HG03196 (cell line): ENCODE results near the gene DNAJB8.

Experiments
- ATAC-seq: cut with Tn5 transposase; IDR thresholded peaks from one replicate; pipeline ENCODE4 v1.9.1; 2021; ENCODE audit not compliant: unreplicated experiment

DNAJB8 gene

DNA sequence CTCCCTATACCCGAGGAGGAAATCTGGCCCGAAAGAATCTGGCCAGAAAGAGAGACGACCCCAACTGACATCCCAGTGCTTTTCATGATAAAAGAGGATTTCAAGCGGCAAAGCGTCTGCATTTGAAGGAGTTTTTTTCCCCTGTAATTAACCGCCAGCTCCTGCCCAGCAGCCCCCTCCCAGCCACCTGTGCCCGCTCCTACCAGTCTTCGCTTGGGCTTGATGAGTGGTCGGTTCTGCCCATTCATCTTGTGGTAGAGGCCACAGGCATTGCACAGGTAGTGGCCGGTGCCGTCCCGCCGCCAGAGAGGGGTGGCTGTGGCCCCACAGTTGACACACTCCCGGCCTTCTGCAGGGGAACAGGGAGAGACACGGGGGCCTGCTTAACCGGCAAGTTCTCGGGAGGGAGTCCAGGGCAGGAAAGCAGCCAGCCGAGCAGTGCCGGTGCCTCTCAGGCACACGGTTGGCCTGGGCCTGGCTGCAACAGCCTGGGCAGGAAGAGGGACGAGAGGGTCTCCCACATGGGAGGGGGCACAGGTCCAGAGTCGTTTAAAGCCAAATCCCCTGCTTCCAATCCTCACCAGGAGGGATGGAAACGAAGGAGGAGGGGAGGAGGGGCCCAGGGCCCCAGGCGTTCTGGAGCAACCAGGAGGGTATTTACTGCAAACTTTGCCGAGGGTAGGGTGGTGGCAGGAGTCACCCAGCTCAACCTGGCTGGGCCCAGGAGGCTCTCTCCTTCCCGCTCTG, 17.1 kb upstream of the DNAJB8 start:
- ATAC-seq = no peak

DNA sequence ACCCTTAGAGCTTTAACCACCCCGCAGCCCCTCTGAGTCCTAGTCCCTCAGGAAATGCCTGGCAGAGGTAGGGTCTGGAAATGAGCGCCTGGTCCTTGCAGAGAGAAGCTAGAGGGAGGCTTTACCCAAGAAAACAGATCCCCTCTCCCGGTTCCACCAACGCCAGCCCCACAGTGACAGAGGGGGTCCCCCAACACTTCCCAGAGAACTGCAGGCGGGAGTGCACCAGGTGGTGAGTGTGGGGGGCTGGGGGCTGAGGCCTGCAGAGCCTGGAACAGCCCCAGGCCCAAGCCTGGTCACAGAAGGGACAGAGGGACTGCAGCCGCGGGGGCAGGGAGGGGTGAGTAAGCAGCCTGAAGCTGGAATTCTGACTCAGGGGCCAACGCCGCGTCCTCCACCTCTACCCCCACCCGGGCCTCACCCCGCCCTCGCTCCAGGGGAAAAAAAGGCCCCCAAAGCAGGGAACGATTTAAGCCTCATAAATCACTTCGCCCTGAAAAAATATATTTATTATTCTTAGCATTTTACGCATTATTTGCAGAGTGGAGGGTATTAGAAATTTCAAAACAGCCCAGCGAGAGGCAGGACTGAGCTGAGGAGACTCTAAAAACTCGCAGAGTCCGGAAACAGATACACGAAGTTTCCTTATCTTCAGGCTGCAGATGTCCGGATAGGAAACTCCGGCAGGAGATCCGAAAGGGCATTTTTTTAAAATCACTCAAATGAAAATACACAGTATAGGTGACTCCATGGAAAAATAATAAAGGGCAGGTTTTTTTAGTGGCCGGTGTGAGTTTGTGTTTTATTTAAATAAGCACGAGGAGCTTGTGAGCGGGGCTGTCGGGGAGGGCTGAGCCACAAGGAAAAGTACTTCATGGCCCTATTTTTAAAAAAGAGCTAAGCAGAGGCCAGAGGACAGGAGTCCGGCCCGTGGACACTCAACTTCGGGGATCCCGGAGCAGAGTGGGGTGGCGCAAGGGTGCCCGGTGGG, 16.3 kb upstream of the DNAJB8 start:
- ATAC-seq = no peak

DNA sequence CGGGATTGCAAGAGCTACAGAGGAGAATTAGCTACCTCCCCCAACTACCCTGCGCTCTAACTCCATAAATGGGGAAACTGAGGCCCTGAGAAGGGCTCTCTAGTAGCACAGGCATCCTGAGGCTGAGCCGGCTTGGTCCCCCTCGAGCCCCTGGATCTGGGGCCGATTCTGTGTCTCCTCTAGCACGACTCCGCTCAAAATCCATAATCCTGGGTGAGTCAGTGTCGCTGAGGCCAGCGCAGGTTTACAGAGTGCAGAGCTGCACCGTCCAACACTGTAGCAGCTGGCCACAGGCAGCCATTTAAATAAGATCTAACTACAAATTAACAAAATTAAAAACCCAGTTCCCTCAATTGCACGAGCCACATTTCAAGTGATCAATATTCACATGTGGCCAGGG, 15.5 kb upstream of the DNAJB8 start:
- ATAC-seq = no peak

DNA sequence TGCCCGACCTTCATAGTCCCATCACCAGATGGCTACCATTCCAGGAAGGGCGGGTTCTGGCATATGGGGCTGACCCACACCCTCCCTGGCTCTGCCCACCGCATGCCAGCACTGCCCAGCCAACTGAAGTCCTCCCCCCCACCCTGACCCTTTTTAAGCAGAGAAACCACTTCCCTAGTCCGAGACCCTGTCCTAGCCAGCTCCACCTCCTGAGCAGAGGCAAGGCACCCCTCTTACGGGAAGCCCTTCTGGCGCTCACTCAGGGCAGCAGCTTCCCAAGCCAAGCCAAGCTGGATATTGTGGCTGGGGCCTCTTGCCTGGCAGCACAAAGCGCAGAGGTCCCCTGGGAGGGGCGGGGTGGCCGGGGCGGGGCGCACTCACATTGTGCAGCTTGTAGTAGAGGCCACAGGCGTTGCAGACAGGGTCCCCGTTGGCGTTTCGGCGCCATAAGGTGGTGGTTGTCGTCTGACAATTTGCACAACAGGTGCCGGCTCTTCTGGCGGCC, 14.8 kb upstream of the DNAJB8 start:
- ATAC-seq = no peak

DNA sequence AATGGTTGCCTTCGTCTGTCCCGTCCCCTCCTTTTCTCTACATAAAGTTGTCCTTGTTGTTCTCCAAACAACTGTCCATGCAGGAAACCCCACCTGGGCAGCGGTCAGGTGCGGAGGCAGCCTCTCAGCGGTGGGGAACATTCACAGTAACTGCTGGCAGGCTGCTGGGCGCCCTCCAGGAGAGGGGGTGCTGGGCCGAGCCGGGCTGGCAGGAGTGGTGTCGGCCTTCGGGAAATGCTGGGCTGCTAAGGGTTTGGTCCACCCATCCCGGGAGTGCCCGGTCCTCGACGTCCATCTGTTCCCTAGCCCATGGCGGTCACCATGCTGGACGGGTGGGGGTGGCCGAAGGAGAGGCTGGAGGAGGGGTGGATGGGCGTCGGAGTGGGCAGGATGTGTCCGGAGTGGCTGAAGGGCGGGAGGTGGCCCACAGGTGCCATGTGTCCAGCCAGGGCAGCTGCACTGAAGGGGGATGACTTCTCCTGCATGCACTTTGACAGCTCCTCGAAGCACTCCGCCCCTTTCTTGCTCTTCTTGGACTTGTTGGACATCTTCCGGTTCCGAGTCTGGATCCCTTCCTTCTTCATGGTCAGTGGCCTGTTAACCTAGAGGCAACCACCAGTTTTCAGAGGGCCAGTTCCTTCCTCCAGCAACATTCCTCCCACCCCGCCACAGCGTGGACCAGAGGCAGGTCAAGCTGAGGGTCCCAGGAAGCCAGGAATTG, 14.2 kb upstream of the DNAJB8 start:
- no peak for ATAC-seq

DNA sequence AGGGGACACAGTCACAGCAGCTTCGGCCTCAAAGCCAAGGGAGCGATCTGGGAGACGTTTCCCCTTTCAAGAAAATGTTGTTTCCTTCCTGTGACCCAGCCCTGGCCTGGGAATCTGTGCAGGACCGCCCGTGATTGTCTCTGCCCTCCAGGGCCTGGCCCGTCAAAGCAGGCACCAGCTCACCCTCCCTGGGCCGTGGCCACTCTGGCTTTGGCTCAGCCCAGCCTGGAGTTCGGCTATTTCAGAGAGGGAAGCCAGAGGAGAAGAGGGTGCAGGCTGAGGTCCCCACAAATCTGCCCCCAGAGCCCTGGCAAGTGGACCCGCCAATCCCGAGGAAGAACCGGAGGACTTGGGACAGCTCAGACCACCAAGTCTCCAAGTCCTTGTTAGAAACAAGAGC, 13.6 kb upstream of the DNAJB8 start:
- ATAC-seq = no peak

DNA sequence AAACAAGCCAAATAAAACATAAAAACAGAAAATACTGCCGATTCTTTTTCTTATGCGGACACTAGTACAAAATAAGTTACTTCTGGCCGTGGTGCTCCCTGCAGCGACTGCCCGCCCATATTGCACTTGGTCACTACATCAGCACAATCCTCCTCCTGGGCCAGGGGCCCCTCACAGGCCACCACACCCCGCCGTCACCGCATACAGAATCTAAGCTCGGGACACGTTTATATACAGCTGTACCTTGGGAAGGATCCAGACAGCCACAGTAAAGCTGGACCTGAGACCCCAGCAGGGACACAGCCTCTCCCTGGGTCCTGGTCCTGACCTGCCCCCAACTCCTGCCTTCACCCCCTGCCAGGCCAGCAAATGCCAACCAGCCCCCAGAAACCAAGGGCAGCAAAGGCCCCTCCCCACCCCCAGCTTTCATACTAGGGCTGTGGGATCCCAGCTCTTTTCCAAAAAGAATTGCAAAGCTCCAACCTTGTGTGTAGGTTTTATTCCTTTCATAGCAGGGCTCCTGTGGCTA, 12.9 kb upstream of the DNAJB8 start:
- ATAC-seq = no peak

DNA sequence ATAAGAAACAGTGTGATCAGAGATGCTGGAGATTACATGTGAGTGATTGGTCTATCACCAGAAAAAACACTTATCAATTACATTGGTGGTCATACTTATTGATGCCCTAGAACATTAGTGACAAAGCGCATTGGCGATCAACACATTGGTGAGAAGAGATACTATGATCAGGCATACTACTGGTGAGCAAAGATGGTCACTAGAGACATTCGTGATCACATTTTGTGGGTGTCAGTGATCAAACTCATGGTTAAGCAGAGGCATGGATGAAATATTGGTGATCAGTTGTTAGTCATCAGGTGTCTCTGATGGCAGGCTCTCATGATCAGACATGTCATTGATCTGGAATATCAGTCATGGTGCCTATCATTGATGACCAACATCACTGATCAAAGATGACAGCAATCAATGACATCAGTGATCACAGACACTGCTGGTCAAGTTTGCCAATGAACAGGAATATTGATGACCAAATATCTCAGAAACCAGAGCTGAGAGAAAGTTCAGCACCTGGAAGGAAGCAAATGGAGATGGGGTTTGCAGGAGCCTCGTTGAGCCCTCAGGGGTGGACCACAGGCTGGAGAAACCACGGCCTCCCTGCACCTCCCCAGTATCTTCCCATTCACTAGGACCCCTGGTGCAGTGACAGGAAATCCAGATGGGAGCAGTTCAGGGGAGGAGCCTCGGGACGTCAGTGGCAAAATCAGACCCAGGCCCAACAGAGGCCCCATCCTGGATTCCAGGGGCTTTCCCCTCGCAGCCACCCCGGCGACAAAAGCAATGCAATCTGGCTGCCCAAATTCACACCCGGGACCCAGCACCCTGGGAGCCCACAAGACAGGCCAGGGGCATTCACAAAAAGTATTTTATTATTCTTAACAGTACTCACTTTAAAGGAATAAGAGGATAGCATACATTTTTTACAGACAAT, 12.2 kb upstream of the DNAJB8 start:
- ATAC-seq = no peak

DNA sequence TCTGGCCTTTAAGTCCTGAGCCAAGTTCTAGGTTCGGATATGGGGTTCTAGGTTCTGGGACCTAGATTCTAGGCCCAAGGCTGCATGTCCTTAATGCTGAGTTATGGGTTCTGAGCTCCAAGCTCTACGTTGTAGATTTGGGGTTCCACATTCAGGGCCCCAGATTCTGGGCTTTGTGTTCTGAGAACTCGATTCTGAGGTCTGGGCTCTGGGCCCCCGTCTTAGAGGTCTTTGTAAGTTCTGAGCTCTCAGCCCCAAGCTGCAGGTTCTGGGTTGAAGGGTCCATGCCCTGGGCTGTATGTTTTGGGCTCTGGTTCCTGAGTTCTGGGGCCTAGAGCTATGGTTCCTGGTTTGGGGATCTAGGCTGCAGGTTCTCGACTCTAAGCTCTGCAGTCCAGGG, 10.0 kb upstream of the DNAJB8 start:
- ATAC-seq = no peak

DNA sequence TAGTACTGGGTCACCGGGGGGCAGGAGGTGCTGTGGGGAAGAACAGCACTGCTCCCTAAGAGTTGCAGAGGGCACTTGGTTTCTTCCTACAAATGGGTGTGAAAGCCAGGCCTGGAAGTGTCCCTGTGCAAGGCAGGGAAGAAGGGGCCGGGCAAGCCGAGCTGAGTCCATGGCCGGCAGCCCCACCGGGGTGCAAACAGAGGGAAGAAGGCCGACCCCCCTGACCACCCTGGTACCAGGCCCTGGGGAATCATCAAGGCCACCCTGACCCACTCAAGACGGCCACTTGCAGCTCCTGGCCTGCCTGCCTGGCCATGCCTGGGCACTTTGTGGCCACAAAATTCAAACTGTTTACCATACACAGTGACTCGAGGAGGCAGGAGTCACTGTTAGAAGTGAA, 8.7 kb upstream of the DNAJB8 start:
- ATAC-seq = no peak

DNA sequence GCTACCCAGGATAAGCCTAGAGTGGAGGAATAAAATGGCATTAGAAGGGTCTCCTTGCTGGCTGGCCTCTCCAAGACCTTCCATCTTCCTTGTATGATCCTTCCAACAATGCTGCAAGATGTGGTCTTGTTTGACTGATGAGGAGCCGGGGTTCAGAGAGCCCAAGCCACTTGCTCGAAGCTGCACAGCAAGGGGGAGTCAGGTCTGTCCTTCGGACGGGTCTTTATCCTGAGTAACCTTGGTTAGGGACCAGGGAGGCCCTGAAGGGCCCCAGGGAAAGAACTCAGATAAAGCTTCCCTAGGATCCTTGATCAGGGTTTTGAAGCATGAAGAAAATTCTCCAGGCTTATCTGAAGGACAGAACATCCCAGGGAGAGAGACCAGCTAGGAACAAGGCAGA, 7.0 kb upstream of the DNAJB8 start:
- ATAC-seq = no peak

DNA sequence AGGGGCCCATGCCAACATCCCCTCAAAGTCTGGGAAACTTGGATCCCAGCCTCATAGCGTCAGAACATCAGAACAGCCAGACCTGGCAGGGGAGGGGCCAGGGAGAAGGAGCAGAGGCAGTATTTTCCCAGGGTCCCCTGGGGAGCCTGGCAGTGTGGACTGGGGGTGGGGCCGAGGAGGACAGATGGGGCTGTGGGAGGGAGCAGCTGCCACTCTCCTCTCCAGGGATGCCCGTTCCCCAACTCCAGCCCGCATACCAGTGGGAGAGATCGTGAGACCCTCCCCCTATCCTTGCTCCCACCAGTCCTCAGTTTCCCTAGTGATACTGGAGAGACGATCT, 6.5 kb upstream of the DNAJB8 start:
- ATAC-seq = no peak

DNA sequence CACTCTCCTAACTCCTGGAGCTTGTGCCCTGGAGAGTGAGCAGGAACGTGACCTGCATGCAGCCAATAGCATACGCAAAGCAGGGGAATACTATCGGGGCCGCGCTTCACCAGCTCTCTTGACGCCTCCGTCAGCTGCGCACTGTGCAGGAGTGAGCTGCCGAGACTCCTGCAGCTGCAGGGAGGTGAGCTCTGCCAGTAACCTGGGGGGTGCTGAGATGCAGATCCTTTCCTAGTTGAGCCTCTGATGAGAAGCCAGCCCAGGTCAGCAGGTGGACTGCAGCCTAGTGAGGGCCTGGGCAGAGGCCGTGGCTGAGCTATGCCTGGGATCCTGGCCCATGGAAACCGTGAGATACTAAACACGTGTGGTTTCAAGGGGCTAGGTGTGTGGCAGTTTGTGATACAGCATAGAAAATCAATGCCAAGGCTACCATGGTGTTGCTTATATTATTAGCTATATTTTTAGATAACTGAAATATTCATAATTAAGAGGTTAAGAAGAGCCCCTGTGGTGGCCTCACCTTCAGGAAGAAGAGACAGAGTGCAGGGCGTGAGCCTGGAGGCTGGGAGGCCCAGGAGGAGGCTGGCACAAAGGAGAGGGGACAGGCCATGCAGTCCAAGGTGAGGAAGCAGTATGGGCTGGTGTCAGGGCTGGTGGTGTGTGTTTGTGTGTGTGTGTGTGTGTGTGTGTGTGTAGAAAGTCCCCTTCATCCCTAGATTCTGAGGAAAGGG, 5.9 kb upstream of the DNAJB8 start:
- no peak for ATAC-seq

DNA sequence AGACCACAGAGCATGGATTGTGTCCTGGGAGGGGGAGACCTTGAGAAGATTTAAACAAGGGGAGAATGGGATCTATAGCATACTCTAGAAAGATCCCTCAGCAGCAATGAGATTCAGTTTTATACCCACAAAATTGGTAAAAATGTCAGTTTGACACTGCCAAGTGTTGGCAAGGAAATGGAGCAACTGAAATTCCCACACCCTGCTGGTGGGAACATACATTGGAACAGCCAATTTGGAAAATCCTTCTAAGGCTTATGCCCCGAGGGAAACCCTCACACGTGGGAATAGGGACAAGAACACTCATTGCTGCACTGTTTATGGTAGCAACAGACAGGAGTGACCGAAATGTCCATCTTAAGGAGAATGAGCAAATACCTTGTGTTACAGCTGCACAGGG, 5.0 kb upstream of the DNAJB8 start:
- ATAC-seq = no peak

DNA sequence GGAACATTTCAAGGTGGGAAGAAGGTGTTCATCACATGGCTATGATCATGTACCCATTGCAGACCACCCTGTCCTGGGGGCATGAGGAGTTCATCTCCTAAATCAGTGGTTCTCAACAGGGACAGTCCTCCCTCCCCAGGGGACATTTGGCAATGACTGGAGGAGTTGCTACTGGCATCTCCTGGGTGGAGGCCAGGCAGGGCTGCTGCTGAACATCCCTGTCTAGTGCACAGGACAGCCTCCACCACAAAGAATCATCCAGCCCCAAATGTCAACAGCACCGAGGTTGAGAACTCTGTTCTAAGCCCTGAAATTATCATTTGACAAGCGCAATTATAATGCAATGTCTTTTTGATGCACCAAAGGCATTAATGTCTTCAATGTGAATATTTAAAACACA, 4.4 kb upstream of the DNAJB8 start:
- no peak for ATAC-seq

DNA sequence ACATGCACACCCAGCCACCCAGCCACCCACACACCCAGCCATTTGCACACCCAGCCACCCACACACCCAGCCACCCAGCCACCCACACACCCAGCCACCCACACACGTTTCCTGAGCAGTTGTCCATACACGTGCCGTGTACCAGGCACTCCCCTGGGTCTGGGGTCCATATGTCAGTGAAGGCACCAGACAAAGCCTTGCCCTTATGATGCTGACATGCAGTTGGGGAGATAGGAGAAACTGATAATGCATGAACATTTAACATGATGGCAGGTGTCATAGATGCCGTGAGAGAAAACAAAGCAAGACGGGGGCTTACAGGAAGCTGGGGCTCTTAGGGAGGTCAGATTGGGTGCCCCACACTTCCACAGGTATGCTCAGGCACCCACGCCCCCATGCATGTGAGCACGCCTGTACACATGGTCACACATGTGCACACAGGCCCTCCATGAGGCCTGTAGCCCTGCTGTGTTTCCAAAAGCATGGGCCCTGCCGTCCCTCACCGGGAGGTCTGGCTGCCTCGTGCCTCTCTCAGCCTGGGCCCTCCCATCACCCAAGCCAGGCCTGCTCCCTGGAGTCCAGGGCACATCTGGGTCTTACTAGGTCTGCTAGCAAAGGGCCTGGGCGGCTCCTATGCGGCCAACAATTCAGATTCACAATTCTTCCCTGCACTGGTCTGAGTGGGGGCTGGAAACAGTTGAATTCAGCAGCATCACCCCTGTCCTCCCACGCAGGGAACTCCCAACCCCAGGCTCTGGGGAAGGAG, 3.6 kb upstream of the DNAJB8 start:
- ATAC-seq = no peak

DNA sequence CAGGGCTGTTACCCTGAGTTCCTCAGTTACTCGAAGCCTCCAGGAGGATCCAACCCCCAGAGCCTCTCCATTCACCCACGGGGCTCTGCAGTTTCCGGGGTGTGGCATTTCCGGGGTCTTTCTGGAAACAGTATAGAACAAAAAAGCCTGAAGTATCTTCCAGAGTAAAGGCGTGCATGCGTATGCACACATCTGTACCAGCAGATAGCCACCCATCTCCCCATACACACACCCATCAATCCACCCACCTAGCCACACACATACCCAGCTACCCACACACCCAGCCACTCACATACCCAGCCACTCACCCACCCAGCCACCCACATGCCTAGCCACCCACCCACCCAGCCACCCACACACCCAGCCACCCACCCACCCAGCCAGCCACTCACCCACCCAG, 2.9 kb upstream of the DNAJB8 start:
- ATAC-seq = no peak

DNA sequence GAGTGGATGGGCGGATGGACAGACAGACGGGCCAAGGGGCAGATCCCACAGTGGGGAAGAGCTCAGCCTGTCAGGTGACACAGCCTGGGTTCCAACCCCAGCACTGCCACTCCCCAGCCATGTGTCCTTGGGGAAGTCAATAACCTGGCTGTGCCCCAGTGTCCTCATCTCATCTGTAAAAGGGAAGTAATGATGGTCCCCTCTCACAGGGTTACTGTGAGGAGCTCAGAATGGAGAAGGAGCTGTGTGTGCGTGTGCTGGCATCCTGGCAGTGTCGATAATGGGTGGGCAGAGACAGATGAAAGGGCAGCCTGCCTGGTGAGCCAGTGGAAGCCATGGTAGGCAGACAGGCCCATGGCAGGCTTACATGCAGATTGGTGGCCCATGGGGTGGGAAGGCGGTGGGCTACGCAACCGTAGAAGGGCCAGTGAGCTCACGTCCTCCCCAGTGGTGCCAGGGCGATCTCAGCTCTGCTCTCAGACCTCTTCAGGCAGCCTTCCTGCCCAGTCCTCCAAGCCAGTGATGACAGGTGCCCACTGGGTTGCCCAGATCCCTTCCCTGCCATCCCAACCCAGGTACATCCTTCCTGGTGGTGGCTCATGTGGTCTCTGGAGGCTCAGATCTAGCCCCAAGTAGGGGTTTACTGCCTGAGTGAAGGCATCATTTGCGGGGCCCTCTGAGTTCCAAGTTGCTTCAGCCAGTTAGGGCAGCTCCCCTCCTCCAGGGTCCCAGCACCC, 2.3 kb upstream of the DNAJB8 start:
- no peak for ATAC-seq
